Measurements from ENCODE around the gene HES4.

Gene HES4

GRCh38 chr1:969260-969855, 30.5 kb downstream of the HES4 start:
- H3K4me3 ChIP-seq (ENCODE audit: low read length in 2 of 2): no peak overlapping the region
- H3K9me3 ChIP-seq (ENCODE audit: control insufficient read depth in 2 of 2, low read length in 2 of 2): no peaks in the 10 kb centered on the region
- H3K4me1 ChIP-seq (ENCODE audit: control insufficient read depth, insufficient read depth, low read length): peaks cover 18% of the 10 kb centered on the region
- H3K27me3 ChIP-seq (ENCODE audit: control insufficient read depth in 1 of 2, insufficient read depth in 2 of 2, low read length in 2 of 2): peaks cover 45 to 54% of the 10 kb centered on the region in 2 donors
- H3K36me3 ChIP-seq (ENCODE audit: control insufficient read depth in 2 of 2, insufficient read depth in 2 of 2, low read length in 2 of 2): no peaks in the 10 kb centered on the region
- no peak overlapping the region for H3K27ac ChIP-seq (ENCODE audit: low read length)
- no peak overlapping the region for H3K9ac ChIP-seq (ENCODE audit: low read length in 2 of 2)

DNA sequence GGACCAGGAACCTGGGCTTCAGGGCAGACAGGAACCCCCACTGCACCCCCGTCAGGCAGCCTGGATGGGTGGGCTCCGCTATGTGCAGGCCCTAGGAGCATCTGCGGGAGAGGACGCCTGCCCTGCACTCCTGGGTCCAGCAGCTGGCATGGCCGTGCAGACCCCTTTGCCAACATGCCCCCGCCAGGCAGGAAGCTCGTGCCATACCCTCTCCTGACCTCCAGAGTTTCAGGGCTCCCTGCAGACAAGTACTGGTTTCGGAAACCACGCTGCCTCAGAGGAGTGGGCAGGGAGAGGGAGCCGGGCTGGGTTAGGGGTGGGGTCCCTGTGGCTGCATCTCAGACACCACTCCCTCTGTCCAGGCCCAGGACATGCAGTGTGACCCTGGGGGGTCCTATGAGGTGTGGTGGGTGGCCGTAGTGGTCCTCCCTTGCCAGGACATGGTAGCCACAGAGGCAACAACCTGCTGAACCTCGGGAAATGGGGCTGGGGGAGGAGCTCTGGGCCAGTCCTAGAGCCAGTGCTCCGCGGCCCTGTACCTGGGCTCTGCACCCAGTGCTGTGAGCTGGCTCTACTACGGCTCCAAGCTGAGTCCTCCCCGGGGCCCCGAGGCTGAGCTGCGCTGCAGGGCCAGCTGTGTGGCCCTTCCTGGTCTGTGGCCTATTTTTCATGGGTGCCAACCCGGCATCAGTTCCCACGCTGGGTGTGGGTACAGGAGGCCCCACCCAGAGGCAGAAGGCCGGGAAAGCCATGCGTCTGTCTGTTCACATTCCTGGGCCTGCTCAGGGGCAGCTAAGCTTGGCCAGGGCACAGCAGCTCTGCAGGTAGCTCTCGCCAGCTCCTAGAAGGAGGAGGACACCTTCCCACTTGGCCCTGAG, 32.2 kb downstream of the HES4 start:
- Histone ChIP-seq H3K9ac (ENCODE audit: low read length in 2 of 2) (no peak overlapping the region), H3K27ac (ENCODE audit: low read length) (no peak overlapping the region), H3K4me1 (ENCODE audit: control insufficient read depth, insufficient read depth, low read length) (peaks cover 18% of the 10 kb centered on the region), H3K4me3 (ENCODE audit: low read length in 2 of 2) (peak overlapping the region in 1 of 2 donors; percentile 84), H3K36me3 (ENCODE audit: control insufficient read depth in 2 of 2, insufficient read depth in 2 of 2, low read length in 2 of 2) (no peaks in the 10 kb centered on the region), H3K27me3 (ENCODE audit: control insufficient read depth in 1 of 2, insufficient read depth in 2 of 2, low read length in 2 of 2) (peaks cover 38 to 39% of the 10 kb centered on the region in 2 donors), H3K9me3 (ENCODE audit: control insufficient read depth in 2 of 2, low read length in 2 of 2) (no peaks in the 10 kb centered on the region)

GRCh38 chr1:966704-967300, 33.1 kb downstream of the HES4 start:
- no peaks in the 10 kb centered on the region for H3K9me3 ChIP-seq (ENCODE audit: control insufficient read depth in 2 of 2, low read length in 2 of 2)
- no peaks in the 10 kb centered on the region for H3K36me3 ChIP-seq (ENCODE audit: control insufficient read depth in 2 of 2, insufficient read depth in 2 of 2, low read length in 2 of 2)
- H3K4me3 ChIP-seq (ENCODE audit: low read length in 2 of 2): peak overlapping the region; percentile 67 to 84
- peak overlapping the region; percentile 53 to 60 for H3K9ac ChIP-seq (ENCODE audit: low read length in 2 of 2)
- peaks cover 18% of the 10 kb centered on the region for H3K4me1 ChIP-seq (ENCODE audit: control insufficient read depth, insufficient read depth, low read length)
- peaks cover 32 to 34% of the 10 kb centered on the region in 2 donors for H3K27me3 ChIP-seq (ENCODE audit: control insufficient read depth in 1 of 2, insufficient read depth in 2 of 2, low read length in 2 of 2)
- H3K27ac ChIP-seq (ENCODE audit: low read length): no peak overlapping the region

GRCh38 chr1:966135-966703, 33.7 kb downstream of the HES4 start, which contains the start of gene PLEKHN1:
Gene PLEKHN1 (plus strand): TSS chr1:966482. CDS start chr1:966532, 50 bp downstream.
- Histone ChIP-seq H3K9ac (ENCODE audit: low read length in 2 of 2) (peak within 1 kb of the TSS; percentile 53 to 60), H3K27me3 (ENCODE audit: control insufficient read depth in 1 of 2, insufficient read depth in 2 of 2, low read length in 2 of 2) (peaks cover 26 to 33% of the 10 kb centered on the region in 2 donors), H3K4me3 (ENCODE audit: low read length in 2 of 2) (peak within 1 kb of the TSS; percentile 67 to 84), H3K36me3 (ENCODE audit: control insufficient read depth in 2 of 2, insufficient read depth in 2 of 2, low read length in 2 of 2) (no peaks in the 10 kb centered on the region), H3K9me3 (ENCODE audit: control insufficient read depth in 2 of 2, low read length in 2 of 2) (no peaks in the 10 kb centered on the region), H3K4me1 (ENCODE audit: control insufficient read depth, insufficient read depth, low read length) (peaks cover 20% of the 10 kb centered on the region), H3K27ac (ENCODE audit: low read length) (no peak within 1 kb of the TSS)

DNA sequence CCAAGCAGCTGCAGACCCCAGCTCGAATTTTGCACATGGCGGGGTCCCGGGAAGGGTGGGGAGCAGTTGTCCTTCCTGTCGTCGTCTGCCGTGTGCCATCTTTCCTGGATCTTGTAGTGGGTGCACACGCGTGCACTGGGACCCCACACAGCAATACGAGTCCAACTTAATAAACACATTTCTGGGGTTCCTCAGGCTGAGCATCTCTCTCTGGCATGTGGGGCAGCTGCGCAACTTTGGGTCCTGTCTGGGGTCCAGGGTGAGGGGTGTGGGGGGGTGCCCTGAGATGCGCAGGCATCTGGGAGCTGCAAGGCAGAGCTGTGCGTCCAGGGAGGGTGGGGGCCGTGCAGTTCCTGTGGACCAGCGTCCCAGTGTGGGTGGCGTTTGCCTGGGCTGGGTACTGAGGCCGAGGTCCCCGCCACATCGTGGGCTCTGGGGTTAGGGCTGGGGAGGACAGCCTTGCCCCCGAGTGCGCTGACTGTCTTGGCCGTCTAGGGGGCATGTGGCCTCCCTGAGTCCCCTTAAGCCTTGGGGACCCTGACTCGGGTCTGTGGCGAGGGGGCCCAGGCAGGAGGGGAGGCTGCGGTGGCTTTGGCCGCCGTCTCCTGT, 34.3 kb downstream of the HES4 start:
- H3K9ac ChIP-seq (ENCODE audit: low read length in 2 of 2): no peak overlapping the region
- H3K4me1 ChIP-seq (ENCODE audit: control insufficient read depth, insufficient read depth, low read length): peaks cover 24% of the 10 kb centered on the region
- H3K27me3 ChIP-seq (ENCODE audit: control insufficient read depth in 1 of 2, insufficient read depth in 2 of 2, low read length in 2 of 2): peaks cover 22 to 31% of the 10 kb centered on the region in 2 donors
- no peak overlapping the region for H3K27ac ChIP-seq (ENCODE audit: low read length)
- H3K9me3 ChIP-seq (ENCODE audit: control insufficient read depth in 2 of 2, low read length in 2 of 2): no peaks in the 10 kb centered on the region
- no peaks in the 10 kb centered on the region for H3K36me3 ChIP-seq (ENCODE audit: control insufficient read depth in 2 of 2, insufficient read depth in 2 of 2, low read length in 2 of 2)
- H3K4me3 ChIP-seq (ENCODE audit: low read length in 2 of 2): no peak overlapping the region

DNA sequence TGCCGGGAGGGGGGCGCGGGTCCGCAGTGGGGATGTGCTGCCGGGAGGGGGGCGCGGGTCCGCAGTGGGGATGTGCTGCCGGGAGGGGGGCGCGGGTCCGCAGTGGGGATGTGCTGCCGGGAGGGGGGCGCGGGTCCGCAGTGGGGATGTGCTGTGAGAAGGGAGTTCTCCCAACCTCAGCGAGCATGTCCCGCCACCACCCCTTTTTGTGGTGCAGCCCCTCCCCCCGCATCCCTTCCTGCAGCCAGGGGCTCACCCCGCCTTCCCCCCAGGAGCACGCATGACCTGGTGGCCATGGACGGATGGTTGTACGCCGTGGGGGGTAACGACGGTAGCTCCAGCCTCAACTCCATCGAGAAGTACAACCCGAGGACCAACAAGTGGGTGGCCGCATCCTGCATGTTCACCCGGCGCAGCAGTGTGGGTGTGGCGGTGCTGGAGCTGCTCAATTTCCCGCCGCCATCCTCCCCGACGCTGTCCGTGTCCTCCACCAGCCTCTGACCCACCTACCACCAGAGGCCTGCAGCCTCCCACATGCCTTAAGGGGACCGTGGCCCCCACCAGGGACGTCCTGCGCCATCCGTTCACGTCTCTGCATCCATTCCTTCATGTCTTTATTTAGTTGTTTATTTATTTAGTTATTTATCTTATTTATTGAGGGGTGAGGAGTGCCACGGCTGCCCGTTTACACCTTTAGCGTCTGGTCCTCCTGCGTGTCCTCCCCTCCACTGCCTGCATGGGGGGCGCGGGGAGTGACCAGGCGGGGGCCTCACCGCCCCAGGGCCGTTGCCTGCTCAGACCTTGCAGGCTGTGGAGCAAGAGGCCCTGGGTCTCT, 35.0 kb downstream of the HES4 start:
- Histone ChIP-seq H3K4me3 (ENCODE audit: low read length in 2 of 2) (no peak overlapping the region), H3K36me3 (ENCODE audit: control insufficient read depth in 2 of 2, insufficient read depth in 2 of 2, low read length in 2 of 2) (no peaks in the 10 kb centered on the region), H3K27me3 (ENCODE audit: control insufficient read depth in 1 of 2, insufficient read depth in 2 of 2, low read length in 2 of 2) (peaks cover 15 to 25% of the 10 kb centered on the region in 2 donors), H3K9me3 (ENCODE audit: control insufficient read depth in 2 of 2, low read length in 2 of 2) (no peaks in the 10 kb centered on the region), H3K27ac (ENCODE audit: low read length) (no peak overlapping the region), H3K9ac (ENCODE audit: low read length in 2 of 2) (no peak overlapping the region), H3K4me1 (ENCODE audit: control insufficient read depth, insufficient read depth, low read length) (peaks cover 24% of the 10 kb centered on the region)

GRCh38 chr1:963746-964525, 36.0 kb downstream of the HES4 start:
- Histone ChIP-seq H3K9me3 (ENCODE audit: control insufficient read depth in 2 of 2, low read length in 2 of 2) (no peaks in the 10 kb centered on the region), H3K27me3 (ENCODE audit: control insufficient read depth in 1 of 2, insufficient read depth in 2 of 2, low read length in 2 of 2) (peaks cover 14 to 17% of the 10 kb centered on the region in 2 donors), H3K27ac (ENCODE audit: low read length) (no peak overlapping the region), H3K4me1 (ENCODE audit: control insufficient read depth, insufficient read depth, low read length) (peaks cover 29% of the 10 kb centered on the region), H3K36me3 (ENCODE audit: control insufficient read depth in 2 of 2, insufficient read depth in 2 of 2, low read length in 2 of 2) (no peaks in the 10 kb centered on the region), H3K4me3 (ENCODE audit: low read length in 2 of 2) (no peak overlapping the region), H3K9ac (ENCODE audit: low read length in 2 of 2) (no peak overlapping the region)

- Histone ChIP-seq H3K4me1 (ENCODE audit: control insufficient read depth, insufficient read depth, low read length) (peaks cover 33% of the 10 kb centered on the region), H3K36me3 (ENCODE audit: control insufficient read depth in 2 of 2, insufficient read depth in 2 of 2, low read length in 2 of 2) (no peaks in the 10 kb centered on the region)
Measured at GRCh38 chr1:963301-963651, 36.6 kb downstream of the HES4 start.

DNA sequence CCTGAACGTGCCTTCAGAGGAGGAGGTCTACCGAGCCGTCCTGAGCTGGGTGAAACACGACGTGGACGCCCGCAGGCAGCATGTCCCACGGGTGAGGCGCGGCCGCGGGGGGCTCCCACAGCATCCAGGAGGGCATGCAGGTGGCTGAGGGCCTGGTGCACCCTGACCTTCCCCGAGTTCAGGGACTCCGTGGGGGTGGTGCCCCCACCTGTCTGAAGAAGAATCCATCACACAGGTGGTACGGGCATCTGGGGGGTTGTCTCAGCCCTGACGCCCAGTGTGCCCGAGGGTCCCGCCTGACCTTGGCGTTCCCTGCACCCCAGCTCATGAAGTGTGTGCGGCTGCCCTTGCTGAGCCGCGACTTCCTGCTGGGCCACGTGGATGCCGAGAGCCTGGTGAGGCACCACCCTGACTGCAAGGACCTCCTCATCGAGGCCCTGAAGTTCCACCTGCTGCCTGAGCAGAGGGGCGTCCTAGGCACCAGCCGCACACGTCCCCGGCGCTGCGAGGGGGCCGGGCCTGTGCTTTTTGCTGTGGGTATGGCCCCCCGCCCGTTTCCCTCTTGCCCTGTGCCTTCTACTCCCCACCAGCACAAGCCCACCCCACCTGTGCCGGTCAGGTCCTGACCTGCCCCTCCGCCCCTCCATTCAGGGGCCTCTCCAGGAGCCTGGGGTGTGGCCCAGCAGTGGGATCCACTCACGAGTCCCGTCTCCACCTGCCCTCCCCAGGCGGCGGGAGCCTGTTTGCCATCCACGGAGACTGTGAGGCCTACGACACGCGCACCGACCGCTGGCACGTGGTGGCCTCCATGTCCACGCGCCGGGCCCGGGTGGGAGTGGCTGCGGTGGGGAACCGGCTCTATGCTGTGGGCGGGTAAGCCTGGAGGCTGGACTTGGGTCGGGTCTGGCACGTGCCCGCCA, 37.3 kb downstream of the HES4 start:
- Histone ChIP-seq H3K36me3 (ENCODE audit: control insufficient read depth in 2 of 2, insufficient read depth in 2 of 2, low read length in 2 of 2) (no peaks in the 10 kb centered on the region), H3K4me3 (ENCODE audit: low read length in 2 of 2) (no peak overlapping the region), H3K27ac (ENCODE audit: low read length) (no peak overlapping the region), H3K4me1 (ENCODE audit: control insufficient read depth, insufficient read depth, low read length) (peaks cover 40% of the 10 kb centered on the region), H3K9ac (ENCODE audit: low read length in 2 of 2) (no peak overlapping the region), H3K9me3 (ENCODE audit: control insufficient read depth in 2 of 2, low read length in 2 of 2) (no peaks in the 10 kb centered on the region), H3K27me3 (ENCODE audit: control insufficient read depth in 1 of 2, insufficient read depth in 2 of 2, low read length in 2 of 2) (peaks cover 1 to 4% of the 10 kb centered on the region in 2 donors)

More at GRCh38 chr1:963301-963651, 36.6 kb downstream of the HES4 start:
- Histone ChIP-seq H3K4me3 (ENCODE audit: low read length in 2 of 2) (no peak overlapping the region), H3K9ac (ENCODE audit: low read length in 2 of 2) (no peak overlapping the region), H3K27ac (ENCODE audit: low read length) (no peak overlapping the region), H3K9me3 (ENCODE audit: control insufficient read depth in 2 of 2, low read length in 2 of 2) (no peaks in the 10 kb centered on the region), H3K27me3 (ENCODE audit: control insufficient read depth in 1 of 2, insufficient read depth in 2 of 2, low read length in 2 of 2) (peaks cover 7 to 10% of the 10 kb centered on the region in 2 donors)

All from stomach smooth muscle (tissue), 2 donors.